ENCODE data around the gene VAC14. TPM values are rescaled to one million over a fixed set of nuclear protein-coding genes. Genes with fewer than 3 reads are reported as not detected.
"Not testable (repeated sequence)": the region's sequence is repeated elsewhere in the genome, so short reads cannot be mapped to it uniquely, and the experiment has no call there.

The VAC14 gene
- total RNA-seq, 2 experiments from 2014 or later = 26.7 to 28.0 TPM

- Mint-ChIP-seq H3K27ac (no peak overlapping the region), H3K9me3 (no peaks in the 10 kb centered on the region)
- POLR2A ChIA-PET = no interaction called here
Measured at GRCh38 chr16:70651524-70651923, 149.4 kb downstream of the VAC14 start.

GRCh38 chr16:70650216-70650615 lies 150.7 kb downstream of the VAC14 start:
- ChIA-PET POLR2A (no interaction called here), CTCF (interaction anchor here (0.5 kb wide), 1 partner anchor 1897 kb away, joined by 3 read pairs; no protein-coding TSS in a partner anchor)
- H3K9me3 Mint-ChIP-seq = no peaks in the 10 kb centered on the region
- H3K36me3 Mint-ChIP-seq (ENCODE audit: low read depth) = no peaks in the 10 kb centered on the region
- H3K27me3 Mint-ChIP-seq = peaks cover 1% of the 10 kb centered on the region
- H3K27ac Mint-ChIP-seq = no peak overlapping the region
- no peak for DNase-seq
- no peak overlapping the region for H3K4me3 Mint-ChIP-seq
- peaks cover 5% of the 10 kb centered on the region for H3K4me1 Mint-ChIP-seq

More at GRCh38 chr16:70651524-70651923, 149.4 kb downstream of the VAC14 start:
- DNase-seq = no peak
- Mint-ChIP-seq H3K27me3 (peaks cover 1% of the 10 kb centered on the region), H3K4me3 (no peak overlapping the region), H3K4me1 (peaks cover 5% of the 10 kb centered on the region), H3K36me3 (ENCODE audit: low read depth) (no peaks in the 10 kb centered on the region)
- CTCF ChIA-PET = interaction anchor here (0.6 to 1.9 kb wide), 2 partner anchors 20 to 281 kb away, joined by 4 to 7 read pairs; no protein-coding TSS in a partner anchor

- Mint-ChIP-seq H3K27ac (no peak overlapping the region), H3K36me3 (ENCODE audit: low read depth) (no peaks in the 10 kb centered on the region), H3K27me3 (peaks cover 1% of the 10 kb centered on the region), H3K9me3 (no peaks in the 10 kb centered on the region), H3K4me3 (no peak overlapping the region), H3K4me1 (peaks cover 5% of the 10 kb centered on the region)
- POLR2A ChIA-PET = no interaction called here
- CTCF ChIA-PET = no interaction called here
- no peak for DNase-seq
Measured at GRCh38 chr16:70649300-70649699, 151.7 kb downstream of the VAC14 start.

- Mint-ChIP-seq H3K27me3 (no peaks in the 10 kb centered on the region), H3K36me3 (ENCODE audit: low read depth) (no peaks in the 10 kb centered on the region), H3K9me3 (no peaks in the 10 kb centered on the region), H3K4me3 (no peak overlapping the region), H3K4me1 (peaks cover under 1% of the 10 kb centered on the region), H3K27ac (no peak overlapping the region)
- POLR2A ChIA-PET = no interaction called here
- CTCF ChIA-PET = no interaction called here
- DNase-seq = no peak
Measured at GRCh38 chr16:70648606-70649005, 152.4 kb downstream of the VAC14 start.

GRCh38 chr16:70647441-70648359 lies 153.3 kb downstream of the VAC14 start:
- no peaks in the 10 kb centered on the region for H3K9me3 Mint-ChIP-seq
- H3K4me3 Mint-ChIP-seq = no peak overlapping the region
- no peaks in the 10 kb centered on the region for H3K4me1 Mint-ChIP-seq
- H3K27me3 Mint-ChIP-seq = no peaks in the 10 kb centered on the region
- POLR2A ChIA-PET = no interaction called here
- H3K27ac Mint-ChIP-seq = no peak overlapping the region
- H3K36me3 Mint-ChIP-seq (ENCODE audit: low read depth) = no peaks in the 10 kb centered on the region
- CTCF ChIA-PET = no interaction called here
- DNase-seq = no peak

GRCh38 chr16:70646260-70647241 lies 154.4 kb downstream of the VAC14 start, which contains the start of gene IL34:
TSS of gene IL34 (plus strand) at chr16:70646559. CDS start at chr16:70646948, 389 bp downstream.
- H3K4me1 Mint-ChIP-seq = no peaks in the 10 kb centered on the region
- CTCF ChIA-PET = no interaction called here
- H3K4me3 Mint-ChIP-seq = no peak within 1 kb of the TSS
- H3K27me3 Mint-ChIP-seq = peaks cover 2% of the 10 kb centered on the region
- POLR2A ChIA-PET = no interaction called here
- no peaks in the 10 kb centered on the region for H3K9me3 Mint-ChIP-seq
- DNase-seq = no peak
- H3K36me3 Mint-ChIP-seq (ENCODE audit: low read depth) = no peaks in the 10 kb centered on the region
- no peak within 1 kb of the TSS for H3K27ac Mint-ChIP-seq

- no peaks in the 10 kb centered on the region for H3K4me1 Mint-ChIP-seq
- H3K27me3 Mint-ChIP-seq = peaks cover 6% of the 10 kb centered on the region
- H3K36me3 Mint-ChIP-seq (ENCODE audit: low read depth) = no peaks in the 10 kb centered on the region
- no peak for DNase-seq
- H3K27ac Mint-ChIP-seq = no peak overlapping the region
- H3K4me3 Mint-ChIP-seq = no peak overlapping the region
- H3K9me3 Mint-ChIP-seq = no peaks in the 10 kb centered on the region
- ChIA-PET CTCF (no interaction called here), POLR2A (no interaction called here)
Measured at GRCh38 chr16:70644763-70645597, 156.0 kb downstream of the VAC14 start.

- H3K4me1 Mint-ChIP-seq; H3K9me3 Mint-ChIP-seq; DNase-seq; CTCF ChIA-PET; H3K4me3 Mint-ChIP-seq; H3K36me3 Mint-ChIP-seq (ENCODE audit: low read depth); POLR2A ChIA-PET; H3K27ac Mint-ChIP-seq: not testable (repeated sequence)
- H3K27me3 Mint-ChIP-seq = peaks cover 14% of the 10 kb centered on the region
Measured at GRCh38 chr16:70643264-70643663, 157.7 kb downstream of the VAC14 start.

GRCh38 chr16:70642633-70643032 lies 158.3 kb downstream of the VAC14 start:
- DNase-seq = no peak
- Mint-ChIP-seq H3K36me3 (ENCODE audit: low read depth) (no peaks in the 10 kb centered on the region), H3K27me3 (peaks cover 14% of the 10 kb centered on the region), H3K4me1 (no peaks in the 10 kb centered on the region), H3K27ac (no peak overlapping the region), H3K4me3 (no peak overlapping the region), H3K9me3 (no peaks in the 10 kb centered on the region)
- CTCF ChIA-PET = no interaction called here
- POLR2A ChIA-PET = no interaction called here

GRCh38 chr16:70638814-70639792 lies 161.9 kb downstream of the VAC14 start:
- peaks cover 14% of the 10 kb centered on the region for H3K27me3 Mint-ChIP-seq
- H3K4me1 Mint-ChIP-seq = no peaks in the 10 kb centered on the region
- ChIA-PET POLR2A (no interaction called here), CTCF (interaction anchor here (1.0 kb wide), 1 partner anchor 132 kb away, joined by 3 read pairs; no protein-coding TSS in a partner anchor)
- no peaks in the 10 kb centered on the region for H3K36me3 Mint-ChIP-seq (ENCODE audit: low read depth)
- DNase-seq = no peak
- H3K27ac Mint-ChIP-seq = no peak overlapping the region
- no peak overlapping the region for H3K4me3 Mint-ChIP-seq
- H3K9me3 Mint-ChIP-seq = no peaks in the 10 kb centered on the region
